Middle frontal gyrus (tissue), 1 donor: ENCODE data around the gene PUS1.
"Not testable (repeated sequence)": the region's sequence is repeated elsewhere in the genome, so short reads cannot be mapped to it uniquely, and the experiment has no call there.

Experiments used
- DNase-seq: peaks from one replicate; pipeline ENCODE4 v3.0.0-alpha.2; 2015; ENCODE audit warnings: low spot score; ENCODE audit errors: extremely low spot score

The PUS1 gene

GRCh38 chr12:131959641-131960589 lies 30.8 kb downstream of the PUS1 start:
- DNase-seq: no peak

GRCh38 chr12:131960590-131961325 lies 31.7 kb downstream of the PUS1 start:
- DNase-seq: not testable (repeated sequence)

- not testable (repeated sequence) for DNase-seq
These were observed 32.3 kb downstream of the PUS1 start for GRCh38 chr12:131961328-131961727.

GRCh38 chr12:131962069-131962468 lies 33.0 kb downstream of the PUS1 start:
- no peak for DNase-seq

GRCh38 chr12:131963381-131963780 lies 34.3 kb downstream of the PUS1 start:
- DNase-seq: no peak

- no peak for DNase-seq
These were observed 36.0 kb downstream of the PUS1 start for GRCh38 chr12:131965073-131965472.

GRCh38 chr12:131971226-131971625 lies 42.1 kb downstream of the PUS1 start:
- no peak for DNase-seq

- no peak for DNase-seq
These were observed 46.2 kb downstream of the PUS1 start for GRCh38 chr12:131975228-131975627.

- DNase-seq: no peak
These were observed 50.5 kb downstream of the PUS1 start for GRCh38 chr12:131979606-131980005.

GRCh38 chr12:131980263-131980662 lies 51.2 kb downstream of the PUS1 start:
- no peak for DNase-seq

GRCh38 chr12:131981388-131981787 lies 52.3 kb downstream of the PUS1 start:
- DNase-seq: no peak

- DNase-seq: no peak
These were observed 53.0 kb downstream of the PUS1 start for GRCh38 chr12:131982041-131982440.

GRCh38 chr12:131983026-131983425 lies 54.0 kb downstream of the PUS1 start:
- no peak for DNase-seq

GRCh38 chr12:131983554-131983953 lies 54.5 kb downstream of the PUS1 start:
- DNase-seq: no peak

- DNase-seq: no peak
These were observed 55.3 kb downstream of the PUS1 start for GRCh38 chr12:131984334-131984733.

- not testable (repeated sequence) for DNase-seq
These were observed 56.4 kb downstream of the PUS1 start for GRCh38 chr12:131985510-131985875.

GRCh38 chr12:131986361-131986760 lies 57.3 kb downstream of the PUS1 start:
- DNase-seq: no peak

- DNase-seq: no peak
These were observed 57.8 kb downstream of the PUS1 start for GRCh38 chr12:131986910-131987309.

GRCh38 chr12:131987552-131987951 lies 58.5 kb downstream of the PUS1 start:
- no peak for DNase-seq

GRCh38 chr12:131988054-131988796 lies 59.1 kb downstream of the PUS1 start:
- DNase-seq: no peak

- no peak for DNase-seq
These were observed 59.9 kb downstream of the PUS1 start for GRCh38 chr12:131989021-131989420.
